Nephron (organoid): ENCODE results near the gene PLEKHM2.

Experiments used
- H3K27ac Mint-ChIP-seq, 3 experiments: 2 replicates each; pipeline ENCODE4 v1.8.0; 2020; ENCODE audit warnings: mixed read lengths in 3 of 3, mild to moderate bottlenecking in 2 of 3, moderate library complexity in 1 of 3
- H3K27me3 Mint-ChIP-seq: 2 replicates; pipeline ENCODE4 v1.8.0; 2021; ENCODE audit warnings: low read depth, mild to moderate bottlenecking, moderate library complexity, mixed read lengths
- H3K36me3 Mint-ChIP-seq: 2 replicates; pipeline ENCODE4 v1.8.0; 2020; ENCODE audit warnings: low read depth, mixed read lengths
- H3K4me1 Mint-ChIP-seq: 2 replicates; pipeline ENCODE4 v1.8.0; 2020; ENCODE audit warnings: mixed read lengths
- H3K4me3 Mint-ChIP-seq, 3 experiments: 2 replicates each; pipeline ENCODE4 v1.8.0; 2020; ENCODE audit warnings: mild to moderate bottlenecking in 3 of 3, mixed read lengths in 3 of 3, moderate library complexity in 2 of 3
- H3K9me3 Mint-ChIP-seq: 2 replicates; pipeline ENCODE4 v1.8.0; 2020; ENCODE audit warnings: mixed read lengths
- CTCF ChIP-seq, 3 experiments: fragments of 200-600 bp; sonication (generic); IDR thresholded peaks; one replicate each; pipeline ENCODE4 v1.5.0; 2021; ENCODE audit warnings: antibody characterized with exemption in 3 of 3; ENCODE audit not compliant: unreplicated experiment in 3 of 3

Gene PLEKHM2

GRCh38 chr1:15726508-15726907 is 42.4 kb downstream of the PLEKHM2 start:
- Mint-ChIP-seq H3K27me3 (no peaks in the 10 kb centered on the region), H3K4me1 (peaks cover 24% of the 10 kb centered on the region), H3K36me3 (peaks cover 29% of the 10 kb centered on the region)

GRCh38 chr1:15727021-15727420 is 42.9 kb downstream of the PLEKHM2 start:
- Mint-ChIP-seq H3K4me1 (peaks cover 24% of the 10 kb centered on the region), H3K4me3 (no peak overlapping the region), H3K27me3 (no peaks in the 10 kb centered on the region), H3K27ac (no peak overlapping the region), H3K36me3 (peaks cover 29% of the 10 kb centered on the region), H3K9me3 (no peaks in the 10 kb centered on the region)
- TF ChIP-seq CTCF (IDR thresholded peaks at IDR 0.05; ENCODE audit: unreplicated experiment in 3 of 3): no peak

More at GRCh38 chr1:15726508-15726907, 42.4 kb downstream of the PLEKHM2 start:
- no peak overlapping the region for H3K27ac Mint-ChIP-seq
- H3K4me3 Mint-ChIP-seq: no peak overlapping the region
- TF ChIP-seq CTCF (IDR thresholded peaks at IDR 0.05; ENCODE audit: unreplicated experiment in 3 of 3): no peak
- H3K9me3 Mint-ChIP-seq: no peaks in the 10 kb centered on the region

GRCh38 chr1:15727424-15727823 is 43.3 kb downstream of the PLEKHM2 start:
- H3K27ac Mint-ChIP-seq: no peak overlapping the region
- H3K4me1 Mint-ChIP-seq: peaks cover 24% of the 10 kb centered on the region
- no peak for TF ChIP-seq CTCF (IDR thresholded peaks at IDR 0.05; ENCODE audit: unreplicated experiment in 3 of 3)
- H3K4me3 Mint-ChIP-seq: no peak overlapping the region
- H3K9me3 Mint-ChIP-seq: no peaks in the 10 kb centered on the region
- no peaks in the 10 kb centered on the region for H3K27me3 Mint-ChIP-seq
- peaks cover 31% of the 10 kb centered on the region for H3K36me3 Mint-ChIP-seq

GRCh38 chr1:15727866-15728534 is 43.9 kb downstream of the PLEKHM2 start:
- Mint-ChIP-seq H3K27me3 (no peaks in the 10 kb centered on the region), H3K4me1 (peaks cover 18% of the 10 kb centered on the region), H3K27ac (peak overlapping the region in 1 of 3 experiments; percentile 28), H3K36me3 (peaks cover 26% of the 10 kb centered on the region), H3K9me3 (no peaks in the 10 kb centered on the region), H3K4me3 (no peak overlapping the region)
- TF ChIP-seq CTCF (IDR thresholded peaks at IDR 0.05; ENCODE audit: unreplicated experiment in 3 of 3): no peak

- Mint-ChIP-seq H3K4me3 (no peak overlapping the region), H3K36me3 (peaks cover 31% of the 10 kb centered on the region)
Measured at GRCh38 chr1:15728937-15729657, 45.0 kb downstream of the PLEKHM2 start.

More at GRCh38 chr1:15728937-15729657, 45.0 kb downstream of the PLEKHM2 start:
- no peaks in the 10 kb centered on the region for H3K27me3 Mint-ChIP-seq
- H3K4me1 Mint-ChIP-seq: peaks cover 18% of the 10 kb centered on the region
- no peaks in the 10 kb centered on the region for H3K9me3 Mint-ChIP-seq
- H3K27ac Mint-ChIP-seq: no peak overlapping the region
- TF ChIP-seq CTCF (IDR thresholded peaks at IDR 0.05; ENCODE audit: unreplicated experiment in 3 of 3): no peak
